HG03520 (cell line): ENCODE results near the gene LY6G5C.

Experiments
- ATAC-seq: cut with Tn5 transposase; IDR thresholded peaks from one replicate; pipeline ENCODE4 v1.9.1; 2021; ENCODE audit warnings: mild to moderate bottlenecking, moderate library complexity; ENCODE audit not compliant: unreplicated experiment

LY6G5C gene

DNA sequence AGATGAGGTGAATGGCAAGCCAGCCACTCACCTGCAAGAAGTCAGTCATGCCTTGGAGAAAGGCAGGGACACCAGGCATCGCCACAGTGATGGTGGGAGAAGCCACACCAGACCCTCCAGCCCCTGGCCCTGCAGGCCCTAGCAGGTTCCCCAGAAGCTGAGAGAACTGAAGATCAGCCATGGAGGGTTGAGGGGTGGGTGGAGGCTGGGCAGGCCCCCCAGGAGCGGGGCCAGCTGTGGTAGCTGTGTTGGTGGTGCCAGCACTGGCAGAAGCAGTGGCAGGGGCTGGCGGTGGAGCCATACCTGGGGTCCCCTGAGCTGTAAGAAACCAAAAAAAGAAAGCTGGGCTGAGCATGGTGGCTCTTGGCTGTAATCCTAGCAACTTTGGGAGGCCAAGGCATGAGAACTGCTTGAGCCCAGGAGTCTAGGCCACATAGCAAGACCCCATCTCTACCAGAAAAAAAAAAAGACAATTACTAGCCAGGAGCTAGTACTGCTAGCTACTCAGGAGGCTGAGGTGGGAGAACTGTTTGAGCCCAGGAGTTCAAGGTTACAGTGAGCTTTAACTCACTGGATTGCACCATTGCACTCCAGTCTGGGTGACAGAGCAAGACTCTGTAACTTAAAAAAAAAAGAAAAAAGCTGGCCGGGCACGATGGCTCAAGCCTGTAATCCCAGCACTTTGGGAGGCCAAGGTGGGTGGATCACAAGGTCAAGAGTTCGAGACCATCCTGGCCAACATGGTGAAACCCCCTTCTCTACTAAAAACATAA lies 37.9 kb downstream of the LY6G5C start:
- no peak for ATAC-seq

DNA sequence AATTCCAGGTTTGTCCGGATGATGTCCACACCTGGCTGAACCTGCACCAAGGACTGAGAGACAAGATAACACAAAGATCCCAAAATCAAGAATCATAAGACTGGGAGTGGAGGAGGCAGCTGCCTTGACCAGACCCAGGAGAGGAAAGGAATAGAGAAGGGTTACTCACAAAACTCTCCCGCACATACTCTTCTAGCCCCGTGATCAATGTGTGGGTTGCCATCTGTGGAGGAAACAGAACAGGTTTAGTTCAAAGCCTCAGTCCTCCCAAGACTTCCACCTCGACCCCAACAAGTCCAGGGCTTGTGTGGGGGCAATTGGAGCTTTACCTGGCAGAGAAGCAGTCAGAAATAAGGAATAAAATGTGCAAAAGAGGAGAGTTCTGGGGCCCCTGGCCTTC lies 39.5 kb downstream of the LY6G5C start:
- ATAC-seq = no peak

DNA sequence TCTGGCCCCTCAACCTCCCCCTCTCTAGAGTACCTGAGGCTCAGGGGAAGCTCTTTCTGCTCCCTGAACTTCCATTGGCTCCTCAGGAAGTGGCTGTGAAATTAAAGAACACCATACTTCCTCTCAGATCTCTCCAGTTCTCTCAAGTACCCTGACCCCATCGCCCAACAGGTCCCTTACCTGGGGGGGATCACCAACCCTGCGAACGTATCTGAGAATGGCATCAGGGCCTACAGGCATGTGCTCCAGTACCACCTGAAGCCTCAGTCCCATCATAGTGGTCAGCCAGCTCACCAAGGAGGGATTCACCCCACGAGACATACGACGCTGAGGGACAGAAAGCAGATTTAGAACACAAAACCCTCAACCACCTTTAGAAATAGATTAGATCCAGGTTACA lies 40.3 kb downstream of the LY6G5C start:
- no peak for ATAC-seq

DNA sequence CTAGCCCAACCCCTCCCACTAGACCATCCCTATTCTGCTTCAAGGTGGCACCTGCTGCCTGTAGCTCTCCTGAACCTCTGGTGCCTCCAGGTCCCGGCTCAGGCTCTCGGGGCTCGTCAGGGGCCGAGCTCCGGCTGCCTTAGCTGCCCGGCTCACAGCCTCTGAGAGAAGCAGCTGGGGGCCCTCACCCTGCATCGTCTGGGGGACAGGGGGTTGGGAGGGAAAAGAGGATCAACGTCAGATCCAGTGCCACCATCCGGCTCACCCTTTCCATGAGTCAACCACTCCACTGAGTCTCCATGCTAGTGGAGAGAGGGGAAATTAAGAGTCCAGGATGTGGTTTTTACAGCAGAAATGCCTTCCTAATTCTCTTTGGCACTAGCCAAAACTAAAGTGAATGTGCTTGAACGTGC lies 41.4 kb downstream of the LY6G5C start:
- no peak for ATAC-seq

DNA sequence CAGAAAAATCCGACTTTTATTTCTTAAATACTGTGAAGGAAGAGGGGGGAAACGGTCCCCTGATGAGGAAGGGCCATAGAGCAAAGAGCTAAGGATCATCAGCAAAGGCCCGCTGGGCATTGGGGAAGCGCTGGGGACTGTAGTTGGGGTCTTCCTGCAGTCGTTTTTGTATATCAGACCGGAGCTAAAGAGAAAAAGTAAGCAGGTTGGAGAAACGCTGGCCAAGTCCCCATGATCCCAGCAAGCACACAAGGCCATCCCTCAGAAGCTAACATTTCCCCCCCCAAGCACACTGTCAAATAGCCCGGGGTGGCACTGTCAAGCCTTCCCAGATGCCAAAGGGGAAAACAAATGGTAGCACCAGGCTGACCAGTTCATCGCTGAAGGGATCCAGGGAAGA lies 41.8 kb downstream of the LY6G5C start:
- ATAC-seq = no peak

- no peak for ATAC-seq
Observed at GRCh38 chr6:31636698-31637596, 43.9 kb downstream of the LY6G5C start.

DNA sequence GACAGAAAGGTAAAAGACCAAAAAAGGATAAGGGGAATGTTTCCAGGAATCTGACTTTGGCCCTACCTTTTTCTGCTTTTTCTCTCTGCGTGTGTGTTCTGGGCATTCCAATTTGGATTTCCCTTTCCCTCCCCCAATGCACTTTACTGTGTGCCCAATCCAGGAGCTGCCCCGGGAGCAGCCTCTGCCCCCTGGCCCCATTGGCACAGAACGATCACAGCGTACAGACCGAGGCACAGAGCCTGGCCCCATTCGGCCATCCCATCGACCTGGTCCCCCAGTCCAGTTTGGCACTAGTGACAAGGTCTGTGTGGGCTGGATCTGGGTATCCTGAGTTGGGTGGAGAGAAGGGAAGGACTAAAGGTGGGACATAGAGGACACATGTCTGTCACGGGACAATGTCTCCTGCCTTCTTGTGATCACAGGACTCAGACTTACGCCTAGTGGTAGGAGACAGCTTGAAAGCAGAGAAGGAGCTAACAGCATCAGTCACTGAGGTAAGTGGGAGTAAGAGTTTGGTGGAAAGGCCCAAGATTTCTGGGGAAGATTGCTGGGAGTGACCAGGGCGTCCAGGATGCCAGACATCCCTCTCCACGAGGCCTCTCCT lies 45.8 kb downstream of the LY6G5C start:
- no peak for ATAC-seq

DNA sequence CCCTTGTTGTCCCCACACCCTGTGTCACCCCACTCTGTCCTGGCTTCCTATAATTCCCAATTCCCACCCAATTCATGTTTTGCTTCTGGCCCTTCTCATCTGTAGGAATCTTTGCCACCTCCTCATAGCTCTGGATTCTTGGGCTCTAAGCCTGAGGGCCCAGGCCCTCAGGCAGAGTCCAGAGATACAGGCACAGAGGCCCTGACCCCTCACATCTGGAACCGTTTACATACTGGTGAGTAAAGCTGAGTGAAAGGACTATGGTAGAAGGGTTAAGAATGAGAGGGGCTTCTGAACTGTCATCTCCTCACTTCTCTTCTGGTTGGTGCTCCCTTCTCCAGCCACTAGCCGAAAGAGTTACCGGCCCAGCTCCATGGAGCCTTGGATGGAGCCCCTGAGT lies 46.7 kb downstream of the LY6G5C start:
- ATAC-seq = no peak

- no peak for ATAC-seq
Observed at GRCh38 chr6:31633447-31633846, 47.4 kb downstream of the LY6G5C start.

DNA sequence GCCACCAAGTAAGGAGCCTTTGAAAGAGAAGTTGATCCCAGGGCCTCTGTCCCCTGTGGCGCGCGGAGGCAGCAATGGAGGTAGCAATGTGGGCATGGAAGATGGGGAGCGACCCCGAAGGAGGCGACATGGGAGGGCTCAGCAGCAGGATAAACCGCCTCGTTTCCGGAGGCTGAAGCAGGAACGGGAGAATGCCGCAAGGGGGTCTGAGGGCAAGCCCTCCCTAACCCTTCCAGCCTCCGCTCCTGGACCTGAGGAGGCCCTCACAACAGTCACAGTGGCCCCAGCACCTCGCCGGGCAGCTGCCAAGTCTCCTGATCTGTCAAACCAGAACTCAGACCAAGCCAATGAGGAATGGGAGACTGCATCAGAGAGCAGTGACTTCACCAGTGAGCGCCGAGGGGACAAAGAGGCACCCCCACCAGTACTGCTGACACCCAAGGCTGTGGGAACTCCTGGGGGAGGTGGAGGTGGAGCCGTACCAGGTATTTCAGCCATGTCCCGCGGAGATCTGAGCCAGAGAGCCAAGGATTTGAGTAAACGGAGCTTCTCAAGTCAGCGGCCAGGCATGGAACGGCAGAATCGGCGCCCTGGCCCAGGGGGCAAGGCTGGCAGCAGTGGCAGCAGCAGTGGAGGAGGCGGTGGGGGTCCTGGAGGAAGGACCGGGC lies 48.5 kb downstream of the LY6G5C start:
- no peak for ATAC-seq

- no peak for ATAC-seq
Observed at GRCh38 chr6:31631681-31632278, 49.1 kb downstream of the LY6G5C start.

GRCh38 chr6:31631209-31631608 lies 49.7 kb downstream of the LY6G5C start:
- ATAC-seq = no peak

GRCh38 chr6:31630177-31630934 lies 50.5 kb downstream of the LY6G5C start:
- no peak for ATAC-seq

DNA sequence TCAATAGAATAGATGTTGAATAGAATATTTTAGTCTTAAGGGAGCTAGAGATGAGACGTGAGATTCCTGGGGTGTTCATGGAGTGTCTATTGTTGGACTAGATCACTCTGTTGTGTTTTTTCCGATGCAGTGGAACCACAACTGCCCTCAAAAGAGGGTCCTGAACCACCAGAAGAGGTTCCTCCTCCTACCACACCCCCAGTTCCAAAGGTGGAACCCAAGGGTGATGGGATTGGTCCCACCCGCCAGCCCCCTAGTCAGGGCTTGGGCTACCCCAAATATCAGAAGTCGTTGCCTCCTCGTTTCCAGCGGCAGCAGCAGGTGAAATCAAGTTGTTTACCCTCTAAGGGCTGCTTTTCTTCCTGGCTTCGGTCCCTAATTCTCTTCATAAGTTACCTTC lies 51.9 kb downstream of the LY6G5C start:
- ATAC-seq = no peak

DNA sequence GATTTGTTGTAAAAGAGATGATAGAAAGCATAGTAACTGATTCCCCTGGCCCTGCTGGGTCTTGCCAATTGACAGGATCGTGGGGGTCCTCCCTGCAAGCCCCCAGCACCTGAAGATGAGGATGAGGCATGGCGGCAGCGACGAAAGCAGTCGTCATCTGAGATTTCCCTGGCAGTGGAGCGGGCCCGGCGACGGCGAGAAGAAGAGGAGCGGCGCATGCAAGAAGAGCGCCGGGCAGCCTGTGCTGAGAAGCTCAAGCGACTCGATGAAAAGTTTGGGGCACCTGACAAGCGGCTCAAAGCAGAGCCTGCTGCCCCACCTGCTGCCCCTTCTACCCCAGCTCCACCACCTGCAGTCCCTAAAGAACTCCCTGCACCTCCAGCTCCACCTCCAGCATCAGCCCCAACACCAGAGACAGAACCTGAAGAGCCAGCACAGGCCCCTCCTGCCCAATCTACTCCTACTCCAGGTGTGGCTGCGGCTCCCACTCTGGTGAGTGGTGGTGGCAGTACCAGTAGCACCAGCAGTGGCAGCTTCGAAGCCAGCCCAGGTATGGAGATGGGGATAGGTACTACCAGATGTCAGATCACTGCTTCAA lies 53.1 kb downstream of the LY6G5C start:
- ATAC-seq = no peak

DNA sequence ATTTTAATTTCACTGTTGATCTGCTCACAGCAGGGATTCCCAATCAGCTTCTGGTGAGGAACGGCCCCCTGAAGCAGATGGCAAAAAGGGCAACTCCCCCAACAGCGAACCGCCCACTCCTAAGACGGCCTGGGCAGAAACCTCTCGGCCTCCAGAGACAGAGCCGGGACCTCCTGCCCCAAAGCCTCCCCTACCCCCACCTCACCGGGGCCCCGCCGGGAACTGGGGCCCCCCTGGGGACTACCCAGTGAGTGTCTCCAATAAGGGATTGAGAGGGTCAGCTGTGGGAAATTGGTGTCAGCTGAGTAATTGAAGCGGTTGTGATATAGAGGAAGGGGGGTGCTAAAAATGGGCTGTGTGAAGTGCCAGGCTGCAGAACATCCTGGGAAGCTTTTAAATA lies 53.9 kb downstream of the LY6G5C start:
- no peak for ATAC-seq
